Measurements from ENCODE around the gene COPS8. TPM values are rescaled to one million over a fixed set of nuclear protein-coding genes. Genes with fewer than 3 reads are reported as not detected.
A peak's percentile ranks its signal among the peaks of the same experiment; 100 is the strongest.

The COPS8 gene
- total RNA-seq, 4 donors from 2014 or later = 29.0 to 55.3 (median 30.1) TPM

DNA sequence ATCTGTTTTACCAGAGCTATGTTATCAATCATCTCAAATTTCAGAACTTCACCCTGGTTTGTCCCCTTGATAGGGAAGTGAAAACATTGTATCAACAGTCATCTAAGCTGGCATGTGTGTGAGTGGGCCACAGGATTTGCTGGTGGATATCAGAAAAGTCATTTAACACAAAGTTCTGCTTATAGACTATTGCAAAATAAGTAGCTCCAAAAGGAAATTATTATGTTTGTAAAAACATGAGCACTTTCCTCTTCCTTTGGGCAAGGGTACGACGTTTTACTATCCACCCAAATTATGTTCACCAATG, 20.7 kb upstream of the COPS8 start:
- no peak overlapping the region for H3K27ac ChIP-seq
- H3K4me3 ChIP-seq = no peak overlapping the region
- H3K36me3 ChIP-seq = no peaks in the 10 kb centered on the region
- no peak for TF ChIP-seq POLR2A (IDR thresholded peaks at IDR 0.05)
- TF ChIP-seq, protein P1, sequence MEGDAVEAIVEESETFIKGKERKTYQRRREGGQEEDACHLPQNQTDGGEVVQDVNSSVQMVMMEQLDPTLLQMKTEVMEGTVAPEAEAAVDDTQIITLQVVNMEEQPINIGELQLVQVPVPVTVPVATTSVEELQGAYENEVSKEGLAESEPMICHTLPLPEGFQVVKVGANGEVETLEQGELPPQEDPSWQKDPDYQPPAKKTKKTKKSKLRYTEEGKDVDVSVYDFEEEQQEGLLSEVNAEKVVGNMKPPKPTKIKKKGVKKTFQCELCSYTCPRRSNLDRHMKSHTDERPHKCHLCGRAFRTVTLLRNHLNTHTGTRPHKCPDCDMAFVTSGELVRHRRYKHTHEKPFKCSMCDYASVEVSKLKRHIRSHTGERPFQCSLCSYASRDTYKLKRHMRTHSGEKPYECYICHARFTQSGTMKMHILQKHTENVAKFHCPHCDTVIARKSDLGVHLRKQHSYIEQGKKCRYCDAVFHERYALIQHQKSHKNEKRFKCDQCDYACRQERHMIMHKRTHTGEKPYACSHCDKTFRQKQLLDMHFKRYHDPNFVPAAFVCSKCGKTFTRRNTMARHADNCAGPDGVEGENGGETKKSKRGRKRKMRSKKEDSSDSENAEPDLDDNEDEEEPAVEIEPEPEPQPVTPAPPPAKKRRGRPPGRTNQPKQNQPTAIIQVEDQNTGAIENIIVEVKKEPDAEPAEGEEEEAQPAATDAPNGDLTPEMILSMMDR (IDR thresholded peaks at IDR 0.05) = no peak
- H3K4me1 ChIP-seq = no peaks in the 10 kb centered on the region
- no peaks in the 10 kb centered on the region for H3K27me3 ChIP-seq
- H3K9me3 ChIP-seq = no peaks in the 10 kb centered on the region
- no peak for DNase-seq

DNA sequence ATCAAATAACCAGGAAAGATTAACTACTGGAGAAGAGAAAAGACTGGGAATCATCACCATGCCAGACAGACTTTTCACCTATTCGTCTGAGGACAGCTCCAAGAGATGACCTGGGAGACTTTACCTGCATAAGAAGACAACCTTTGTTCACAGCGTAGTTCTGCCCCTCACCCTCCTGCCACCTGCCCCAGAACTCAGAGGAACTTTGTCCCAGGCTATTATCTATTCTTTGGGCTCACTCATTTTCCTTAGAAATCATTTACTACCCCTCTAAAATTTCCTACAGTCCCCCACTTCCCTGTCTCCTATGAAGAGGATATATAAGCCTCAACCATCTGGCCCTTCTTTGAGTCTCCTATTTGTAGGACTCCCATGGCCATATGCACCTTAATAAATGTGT, 19.3 kb upstream of the COPS8 start:
- TF ChIP-seq POLR2A (IDR thresholded peaks at IDR 0.05) = no peak
- TF ChIP-seq, protein P1 (IDR thresholded peaks at IDR 0.05) = no peak
- Histone ChIP-seq H3K9me3 (no peaks in the 10 kb centered on the region), H3K4me3 (no peak overlapping the region), H3K27me3 (no peaks in the 10 kb centered on the region), H3K27ac (no peak overlapping the region), H3K4me1 (no peaks in the 10 kb centered on the region), H3K36me3 (no peaks in the 10 kb centered on the region)
- no peak for DNase-seq

DNA sequence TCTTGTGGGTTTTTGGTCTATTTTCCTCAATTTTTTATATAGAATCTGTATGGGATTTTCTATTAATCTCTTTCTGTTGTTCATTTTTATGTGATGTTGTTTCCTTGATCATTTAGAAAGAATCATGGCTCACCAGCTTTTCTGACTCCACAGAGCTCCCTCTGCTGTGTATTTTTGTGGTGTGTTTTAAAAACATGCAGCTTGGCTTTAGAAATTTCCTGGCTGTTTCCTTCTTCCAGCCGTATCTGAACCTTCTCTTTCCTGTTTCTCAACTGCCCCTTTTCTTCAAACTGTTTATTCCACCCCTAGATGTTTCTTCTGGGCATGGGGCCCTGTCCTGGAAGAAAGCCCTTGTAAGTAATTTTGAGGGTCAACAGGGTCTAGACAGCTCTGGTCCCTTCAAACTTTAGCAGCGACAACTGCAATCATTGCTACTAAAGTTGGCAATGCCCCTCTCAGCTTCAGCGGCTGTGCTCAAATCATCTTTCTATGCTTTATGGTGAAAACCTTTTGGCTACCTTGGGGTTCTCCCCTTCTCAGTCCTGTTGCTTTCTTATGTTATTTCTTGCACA, 17.6 kb upstream of the COPS8 start:
- no peak for TF ChIP-seq POLR2A (IDR thresholded peaks at IDR 0.05)
- TF ChIP-seq, protein P1 (IDR thresholded peaks at IDR 0.05) = no peak
- H3K4me1 ChIP-seq = no peaks in the 10 kb centered on the region
- no peaks in the 10 kb centered on the region for H3K36me3 ChIP-seq

DNA sequence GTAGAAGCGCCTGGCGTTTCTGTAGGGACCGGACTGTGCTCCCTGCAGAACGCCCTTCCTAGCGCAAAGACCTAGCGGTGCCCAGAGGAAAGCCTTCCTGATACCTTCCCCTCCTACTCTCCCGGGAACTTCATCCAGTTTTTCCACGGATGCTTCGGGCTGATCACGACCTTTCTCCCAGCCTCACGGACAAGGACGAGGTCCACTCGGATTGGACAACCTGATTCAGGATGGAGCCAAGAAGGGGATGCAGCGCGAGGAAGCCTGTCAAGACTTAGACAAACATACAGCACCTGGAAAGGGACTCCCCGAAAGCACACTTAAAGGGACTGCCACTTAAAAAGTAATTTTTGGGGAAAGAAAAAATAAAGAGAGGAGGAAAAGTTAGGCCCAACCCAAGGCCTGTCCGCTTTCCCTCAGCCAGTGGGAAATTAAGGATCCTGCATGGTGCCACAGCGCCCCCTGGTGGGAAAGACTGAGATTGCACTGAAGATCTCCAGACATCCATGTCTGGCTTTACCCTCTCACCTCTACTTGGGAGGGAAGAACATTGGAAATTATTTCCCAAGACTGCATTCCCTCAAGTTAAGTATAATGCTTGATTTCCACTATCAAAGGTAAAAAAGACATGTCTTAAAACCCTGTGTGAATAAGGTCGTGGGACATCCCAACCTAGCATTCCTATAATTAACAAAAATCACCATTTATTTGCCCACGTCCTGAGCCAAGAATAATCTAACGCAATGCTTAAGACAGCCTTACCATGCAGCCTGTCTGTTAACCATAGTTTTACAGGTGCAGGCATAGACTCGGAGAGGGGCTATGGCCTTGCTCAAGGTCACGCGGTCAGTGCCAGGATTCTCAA, 13.4 kb upstream of the COPS8 start:
- Histone ChIP-seq H3K4me1 (no peaks in the 10 kb centered on the region), H3K4me3 (no peak overlapping the region), H3K27ac (no peak overlapping the region), H3K36me3 (no peaks in the 10 kb centered on the region), H3K27me3 (no peaks in the 10 kb centered on the region), H3K9me3 (no peaks in the 10 kb centered on the region)
- peak; percentile 71 to 91 (median 77) for DNase-seq
- TF ChIP-seq, protein P1 (IDR thresholded peaks at IDR 0.05) = peak; percentile 88 to 99 (median 92)
- TF ChIP-seq POLR2A (IDR thresholded peaks at IDR 0.05) = no peak

More for the DNA sequence above, 17.6 kb upstream of the COPS8 start:
- no peaks in the 10 kb centered on the region for H3K27me3 ChIP-seq
- no peaks in the 10 kb centered on the region for H3K9me3 ChIP-seq
- H3K27ac ChIP-seq = no peak overlapping the region
- H3K4me3 ChIP-seq = no peak overlapping the region
- no peak for DNase-seq

DNA sequence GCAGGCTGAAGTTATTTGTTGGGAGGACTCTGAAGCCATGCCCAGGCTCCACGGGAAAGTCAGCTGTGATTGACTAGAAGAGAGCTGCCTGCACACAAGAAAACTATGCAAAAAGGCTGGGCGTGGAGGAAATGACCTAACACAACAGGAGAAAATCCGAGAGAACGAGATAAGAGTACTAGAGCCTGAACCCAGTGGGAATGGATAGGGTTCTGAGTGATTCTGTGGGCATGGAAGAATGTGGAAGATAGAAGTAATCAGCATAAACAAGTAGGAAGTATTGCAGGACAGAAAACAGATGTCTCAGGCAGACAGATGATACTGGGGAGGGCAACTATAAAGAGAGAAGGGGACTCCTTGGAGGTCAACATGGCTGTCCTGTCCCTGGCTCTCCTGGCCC, 12.1 kb upstream of the COPS8 start:
- DNase-seq = no peak
- Histone ChIP-seq H3K9me3 (no peaks in the 10 kb centered on the region), H3K27ac (no peak overlapping the region), H3K36me3 (no peaks in the 10 kb centered on the region), H3K4me1 (no peaks in the 10 kb centered on the region), H3K27me3 (no peaks in the 10 kb centered on the region), H3K4me3 (no peak overlapping the region)
- TF ChIP-seq, protein P1 (IDR thresholded peaks at IDR 0.05) = no peak
- TF ChIP-seq POLR2A (IDR thresholded peaks at IDR 0.05) = no peak

Data from Peyer's patch (tissue), 4 donors.